HEK293 (cell line): Measurements from ENCODE around the gene IPO9.

ENCODE experiments used
- GLIS1 ChIP-seq: fragments of 450-650 bp; formaldehyde crosslinking; IDR thresholded peaks from 2 replicates; pipeline ENCODE4 v1.5.1; 2016; ENCODE audit warnings: missing biosample characterization, missing genetic modification characterization
- GLIS2 ChIP-seq: fragments of 450-650 bp; formaldehyde crosslinking; IDR thresholded peaks from 2 replicates; pipeline ENCODE4 v1.5.1; 2016; ENCODE audit warnings: missing biosample characterization, missing genetic modification characterization
- KLF10 ChIP-seq: fragments of 450-650 bp; IDR thresholded peaks from 2 replicates; pipeline ENCODE4 v1.5.1; 2018; ENCODE audit warnings: missing biosample characterization, mild to moderate bottlenecking, missing genetic modification characterization
- KLF16 ChIP-seq: fragments of 450-650 bp; formaldehyde crosslinking; IDR thresholded peaks from 2 replicates; pipeline ENCODE4 v1.5.1; 2017; ENCODE audit warnings: missing biosample characterization, missing genetic modification characterization
- KLF9 ChIP-seq: fragments of 450-650 bp; formaldehyde crosslinking; IDR thresholded peaks from 2 replicates; pipeline ENCODE4 v1.5.1; 2016; ENCODE audit warnings: missing biosample characterization, missing genetic modification characterization, low read depth
- PATZ1 ChIP-seq: fragments of 450-650 bp; formaldehyde crosslinking; IDR thresholded peaks from 2 replicates; pipeline ENCODE4 v1.5.1; 2016; ENCODE audit warnings: missing biosample characterization, missing genetic modification characterization
- PRDM10 ChIP-seq: fragments of 450-650 bp; formaldehyde crosslinking; IDR thresholded peaks from 2 replicates; pipeline ENCODE4 v1.5.1; 2016; ENCODE audit warnings: missing biosample characterization, missing genetic modification characterization
- ZBTB20 ChIP-seq: fragments of 450-650 bp; formaldehyde crosslinking; IDR thresholded peaks from 2 replicates; pipeline ENCODE4 v1.5.1; 2016; ENCODE audit warnings: missing biosample characterization, missing genetic modification characterization
- ZBTB26 ChIP-seq: fragments of 450-650 bp; formaldehyde crosslinking; optimal IDR thresholded peaks from 2 replicates; pipeline ENCODE3; 2016; ENCODE audit warnings: missing biosample characterization, mild to moderate bottlenecking, missing genetic modification characterization
- ZBTB8A ChIP-seq: fragments of 450-650 bp; formaldehyde crosslinking; IDR thresholded peaks from 2 replicates; pipeline ENCODE4 v1.5.1; 2016; ENCODE audit warnings: missing biosample characterization, missing genetic modification characterization
- ZFHX2 ChIP-seq: fragments of 450-650 bp; formaldehyde crosslinking; conservative IDR thresholded peaks from 2 replicates; pipeline ENCODE4 v1.5.1; 2016; ENCODE audit warnings: missing biosample characterization, missing genetic modification characterization
- ZFP3 ChIP-seq: fragments of 450-650 bp; formaldehyde crosslinking; IDR thresholded peaks from 2 replicates; pipeline ENCODE4 v1.5.1; 2016; ENCODE audit warnings: low read depth, missing biosample characterization, missing genetic modification characterization
- ZFP37 ChIP-seq: fragments of 450-650 bp; formaldehyde crosslinking; IDR thresholded peaks from 2 replicates; pipeline ENCODE4 v1.5.1; 2016; ENCODE audit warnings: missing biosample characterization, missing genetic modification characterization
- ZNF148 ChIP-seq: fragments of 450-650 bp; formaldehyde crosslinking; IDR thresholded peaks from 2 replicates; pipeline ENCODE4 v1.5.0; 2017; ENCODE audit warnings: missing biosample characterization, missing genetic modification characterization, borderline replicate concordance
- ZNF214 ChIP-seq: fragments of 450-650 bp; formaldehyde crosslinking; IDR thresholded peaks from 2 replicates; pipeline ENCODE4 v1.5.1; 2017; ENCODE audit warnings: missing biosample characterization, mild to moderate bottlenecking, missing genetic modification characterization, borderline replicate concordance
- ZNF335 ChIP-seq: fragments of 450-650 bp; formaldehyde crosslinking; conservative IDR thresholded peaks from 2 replicates; pipeline ENCODE4 v1.5.1; 2016; ENCODE audit warnings: missing biosample characterization, missing genetic modification characterization
- ZNF398 ChIP-seq: fragments of 450-650 bp; formaldehyde crosslinking; IDR thresholded peaks from 2 replicates; pipeline ENCODE4 v1.5.1; 2017; ENCODE audit warnings: missing biosample characterization, missing genetic modification characterization
- ZNF449 ChIP-seq: fragments of 450-650 bp; formaldehyde crosslinking; IDR thresholded peaks from 2 replicates; pipeline ENCODE4 v1.5.1; 2017; ENCODE audit warnings: missing biosample characterization, mild to moderate bottlenecking, missing genetic modification characterization, moderate library complexity
- ZNF548 ChIP-seq: fragments of 450-650 bp; formaldehyde crosslinking; IDR thresholded peaks from 2 replicates; pipeline ENCODE4 v1.5.1; 2016; ENCODE audit warnings: missing biosample characterization, missing genetic modification characterization
- ZNF692 ChIP-seq: fragments of 450-650 bp; formaldehyde crosslinking; IDR thresholded peaks from 2 replicates; pipeline ENCODE4 v1.5.1; 2016; ENCODE audit warnings: missing biosample characterization, missing genetic modification characterization
- ZNF776 ChIP-seq: fragments of 450-650 bp; formaldehyde crosslinking; IDR thresholded peaks from 2 replicates; pipeline ENCODE4 v1.5.0; 2017; ENCODE audit warnings: missing biosample characterization, missing genetic modification characterization, borderline replicate concordance
- ZNF785 ChIP-seq: fragments of 450-650 bp; formaldehyde crosslinking; IDR thresholded peaks from 2 replicates; pipeline ENCODE4 v1.5.1; 2016; ENCODE audit warnings: missing biosample characterization, missing genetic modification characterization
- ZNF791 ChIP-seq: fragments of 450-650 bp; formaldehyde crosslinking; IDR thresholded peaks from 2 replicates; pipeline ENCODE4 v1.5.1; 2016; ENCODE audit warnings: missing biosample characterization, missing genetic modification characterization

Gene IPO9

GRCh38 chr1:201888282-201889089 is 59.5 kb downstream of the IPO9 start, which contains the start of gene SHISA4 (continued):
- TF ChIP-seq PATZ1 (tag by site-specific recombination), result 0 out of 2 replicates have a peak, but pooled peaks have one; percentile 10
- peak; percentile 67 for TF ChIP-seq GLIS2 (tag by site-specific recombination)
- TF ChIP-seq PRDM10, result peak; percentile 78
- peak; percentile 87 for TF ChIP-seq ZNF449
- TF ChIP-seq ZBTB8A, result peak; percentile 34; the same call in 1 of the 2 replicates
- TF ChIP-seq ZBTB26, result peak; percentile 46
- TF ChIP-seq ZNF776 (tag by site-specific recombination), result no peak
- no peak for TF ChIP-seq ZFP3 (tag by site-specific recombination)
- TF ChIP-seq ZNF548, result no peak
- TF ChIP-seq GLIS1, result 0 out of 2 replicates have a peak, but pooled peaks have one; percentile 11
- no peak; the same call in 1 of the 2 replicates for TF ChIP-seq ZNF335
- TF ChIP-seq KLF10, result 0 out of 2 replicates have a peak, but pooled peaks have one; percentile 32
- TF ChIP-seq KLF16, result peak; percentile 38; the same call in 1 of the 2 replicates
- TF ChIP-seq ZNF398 (tag by site-specific recombination), result no peak
- peak; percentile 30; the same call in 1 of the 2 replicates for TF ChIP-seq ZNF692 (tag by site-specific recombination)
- peak; percentile 96 for TF ChIP-seq ZFHX2 (tag by site-specific recombination)
- no peak for TF ChIP-seq ZNF148 (tag by site-specific recombination)
- no peak for TF ChIP-seq ZBTB20 (tag by site-specific recombination)
- TF ChIP-seq ZNF791 (tag by site-specific recombination), result 0 out of 2 replicates have a peak, but pooled peaks have one; percentile 16
- no peak for TF ChIP-seq ZNF785 (tag by site-specific recombination)
- no peak for TF ChIP-seq ZFP37
- no peak for TF ChIP-seq ZNF214
- TF ChIP-seq KLF9, result 0 out of 2 replicates have a peak, but pooled peaks have one; percentile 40
